GM12891 (cell line): Measurements from ENCODE around the gene PNN.

ENCODE experiments used
- POLR2AphosphoS5 ChIP-seq: IDR thresholded peaks from 2 replicates; pipeline ENCODE4 v1.6.1; 2011; ENCODE audit warnings: low read depth, low read length, control low read depth
- TAF1 ChIP-seq: IDR thresholded peaks from 2 replicates; pipeline ENCODE4 v1.6.1; 2011; ENCODE audit warnings: low read depth, low read length, control low read depth

- TF ChIP-seq TAF1 (no peak), POLR2AphosphoS5 (no peak)
Observed at GRCh38 chr14:39212693-39213092, 37.6 kb downstream of the PNN start.
